ENCODE data around the gene DNAJC13. TPM values are rescaled to one million over a fixed set of nuclear protein-coding genes. Genes with fewer than 3 reads are reported as not detected.

The DNAJC13 gene
- total RNA-seq, 2 experiments from 2014 or later = 29.9 to 32.0 TPM

DNA sequence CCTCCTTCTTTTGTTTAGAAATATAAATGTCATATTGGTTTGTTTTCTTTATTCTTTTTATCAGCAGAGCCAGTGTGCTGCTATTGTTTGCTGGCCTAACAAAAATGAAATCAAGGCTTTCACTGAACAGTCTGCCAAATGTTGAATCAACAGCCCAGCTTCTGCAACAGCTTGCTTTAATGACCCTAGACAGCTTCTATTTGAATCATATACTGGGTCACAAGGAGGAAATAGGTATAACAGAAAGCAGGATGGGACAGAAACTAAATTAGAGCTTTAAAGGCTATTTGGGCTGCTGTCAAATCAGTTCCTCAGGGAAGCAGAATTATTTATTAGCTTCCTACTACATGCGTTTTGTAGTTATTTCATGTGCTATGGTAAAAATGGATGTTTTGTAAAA lies 12.1 kb upstream of the DNAJC13 start:
- no peaks in the 10 kb centered on the region for H3K36me3 Mint-ChIP-seq (ENCODE audit: low read depth)
- H3K27ac Mint-ChIP-seq = no peak overlapping the region
- no peaks in the 10 kb centered on the region for H3K27me3 Mint-ChIP-seq
- ChIA-PET POLR2A (interaction anchor here (1.2 kb wide), 1 partner anchor 13 kb away, joined by 3 read pairs; no protein-coding TSS in a partner anchor), CTCF (interaction anchor here (1.6 kb wide), 1 partner anchor 62 kb away, joined by 7 read pairs; no protein-coding TSS in a partner anchor)
- H3K4me1 Mint-ChIP-seq (ENCODE audit: low read depth) = no peaks in the 10 kb centered on the region
- DNase-seq = no peak
- intact Hi-C loops (cut with micrococcal nuclease) = no loop called here
- ATAC-seq = no peak
- H3K4me3 Mint-ChIP-seq = no peak overlapping the region
- TF ChIP-seq CTCF (IDR thresholded peaks at IDR 0.05) = no peak
- H3K9me3 Mint-ChIP-seq = no peaks in the 10 kb centered on the region

GRCh38 chr3:132405609-132406299 lies 11.5 kb upstream of the DNAJC13 start:
- no peak overlapping the region for H3K4me3 Mint-ChIP-seq
- ChIA-PET CTCF (interaction anchor here (1.5 to 1.6 kb wide), 2 partner anchors 9 to 63 kb away, joined by 3 to 7 read pairs; no protein-coding TSS in a partner anchor), POLR2A (interaction anchor here (1.2 kb wide), 1 partner anchor 12 kb away, joined by 3 read pairs; no protein-coding TSS in a partner anchor)
- ATAC-seq = no peak
- TF ChIP-seq CTCF (IDR thresholded peaks at IDR 0.05) = no peak
- H3K36me3 Mint-ChIP-seq (ENCODE audit: low read depth) = no peaks in the 10 kb centered on the region
- H3K27me3 Mint-ChIP-seq = no peaks in the 10 kb centered on the region
- no peak for DNase-seq
- no peaks in the 10 kb centered on the region for H3K4me1 Mint-ChIP-seq (ENCODE audit: low read depth)
- H3K27ac Mint-ChIP-seq = no peak overlapping the region
- no peaks in the 10 kb centered on the region for H3K9me3 Mint-ChIP-seq
- intact Hi-C loops (cut with micrococcal nuclease) = no loop called here

- TF ChIP-seq CTCF (IDR thresholded peaks at IDR 0.05) = no peak
- H3K27me3 Mint-ChIP-seq = no peaks in the 10 kb centered on the region
These were observed 10.7 kb upstream of the DNAJC13 start for GRCh38 chr3:132406587-132406986.

GRCh38 chr3:132407025-132407424 lies 10.3 kb upstream of the DNAJC13 start:
- H3K4me1 Mint-ChIP-seq (ENCODE audit: low read depth) = no peaks in the 10 kb centered on the region
- H3K27me3 Mint-ChIP-seq = no peaks in the 10 kb centered on the region
- intact Hi-C loops (cut with micrococcal nuclease) = no loop called here
- no peak for DNase-seq
- no peak overlapping the region for H3K4me3 Mint-ChIP-seq
- no peaks in the 10 kb centered on the region for H3K9me3 Mint-ChIP-seq
- no peak overlapping the region for H3K27ac Mint-ChIP-seq
- CTCF ChIA-PET = interaction anchor here (1.5 kb wide), 1 partner anchor 10 kb away, joined by 3 read pairs; no protein-coding TSS in a partner anchor
- POLR2A ChIA-PET = no interaction called here
- no peaks in the 10 kb centered on the region for H3K36me3 Mint-ChIP-seq (ENCODE audit: low read depth)
- no peak for TF ChIP-seq CTCF (IDR thresholded peaks at IDR 0.05)
- no peak for ATAC-seq

More at GRCh38 chr3:132406587-132406986, 10.7 kb upstream of the DNAJC13 start:
- H3K27ac Mint-ChIP-seq = no peak overlapping the region
- ChIA-PET POLR2A (interaction anchor here (1.2 kb wide), 1 partner anchor 11 kb away, joined by 3 read pairs; no protein-coding TSS in a partner anchor), CTCF (interaction anchor here (1.5 to 1.6 kb wide), 2 partner anchors 10 to 64 kb away, joined by 3 to 7 read pairs; no protein-coding TSS in a partner anchor)
- DNase-seq = no peak
- no peak for ATAC-seq
- H3K9me3 Mint-ChIP-seq = no peaks in the 10 kb centered on the region
- H3K4me1 Mint-ChIP-seq (ENCODE audit: low read depth) = no peaks in the 10 kb centered on the region
- H3K4me3 Mint-ChIP-seq = no peak overlapping the region
- no peaks in the 10 kb centered on the region for H3K36me3 Mint-ChIP-seq (ENCODE audit: low read depth)
- intact Hi-C loops (cut with micrococcal nuclease) = no loop called here

DNA sequence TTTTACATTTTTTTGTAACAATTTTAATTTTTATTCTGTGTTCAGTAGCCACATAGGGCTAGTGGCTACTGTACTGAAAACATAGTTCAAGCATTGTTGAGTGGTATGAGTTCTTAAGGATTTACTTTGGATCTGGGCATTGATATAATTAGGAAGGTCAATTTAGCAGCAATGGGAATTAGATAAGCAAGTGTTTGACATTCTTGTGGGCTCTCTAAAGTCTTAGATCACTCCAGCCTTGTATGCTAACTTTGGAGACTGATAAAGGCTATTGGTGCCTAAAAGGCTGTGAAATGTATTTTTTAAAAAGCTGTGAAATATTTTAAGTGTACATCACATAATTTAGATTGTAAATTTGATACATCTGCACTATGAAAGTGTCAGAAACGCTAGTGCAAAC lies 2.5 kb upstream of the DNAJC13 start:
- ChIA-PET CTCF (no interaction called here), POLR2A (no interaction called here)
- H3K9me3 Mint-ChIP-seq = no peaks in the 10 kb centered on the region
- ATAC-seq = no peak
- no peak for TF ChIP-seq CTCF (IDR thresholded peaks at IDR 0.05)
- intact Hi-C loops (cut with micrococcal nuclease) = no loop called here
- peaks cover 13% of the 10 kb centered on the region for H3K4me1 Mint-ChIP-seq (ENCODE audit: low read depth)
- H3K27ac Mint-ChIP-seq = no peak overlapping the region
- H3K36me3 Mint-ChIP-seq (ENCODE audit: low read depth) = no peaks in the 10 kb centered on the region
- H3K27me3 Mint-ChIP-seq = no peaks in the 10 kb centered on the region
- H3K4me3 Mint-ChIP-seq = no peak overlapping the region
- no peak for DNase-seq
